ENCODE data around the gene TMEM270. TPM values are rescaled to one million over a fixed set of nuclear protein-coding genes. Genes with fewer than 3 reads are reported as not detected.

TMEM270 gene
- total RNA-seq, 1 experiment from 2014 or later, result 1.1 TPM

DNA sequence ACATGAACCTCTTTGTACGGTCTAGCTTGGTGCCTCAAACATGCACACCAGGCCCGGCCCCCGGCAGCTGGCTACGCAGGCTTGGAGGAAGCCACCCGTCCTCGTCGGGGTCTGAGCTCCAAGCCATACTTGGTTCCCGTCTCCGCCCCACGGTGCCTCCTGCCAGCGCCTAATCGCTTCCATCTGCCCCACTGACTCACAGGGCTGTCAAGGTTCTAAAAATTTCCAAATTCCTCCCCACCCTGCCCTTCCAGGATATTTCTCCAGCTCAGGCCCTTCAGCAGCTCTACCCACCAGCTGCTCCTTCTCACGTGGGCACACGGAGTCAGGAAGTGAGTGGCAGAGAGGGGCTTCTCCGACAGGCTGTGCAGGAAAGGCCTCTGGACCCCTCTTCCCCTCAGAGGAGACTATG lies 38.8 kb downstream of the TMEM270 start:
- RAD21 ChIA-PET (ENCODE audit: low non-redundant PET in 1 of 2, low total read pairs in 2 of 2, uncharacterized antibody in 2 of 2, unreplicated experiment in 2 of 2), result no interaction called here
- no peak overlapping the region for H2AFZ ChIP-seq (ENCODE audit: low read depth, low read length, poor library complexity, severe bottlenecking)
- H3K9ac ChIP-seq (ENCODE audit: low read length), result no peak overlapping the region
- no peak overlapping the region for H3K27ac ChIP-seq (ENCODE audit: low read depth, low read length)
- peaks cover 6 to 11% of the 10 kb centered on the region in 2 experiments for H3K4me1 ChIP-seq (ENCODE audit: control insufficient read depth in 1 of 2, insufficient read depth in 2 of 2, low read length in 2 of 2)
- H3K4me2 ChIP-seq (ENCODE audit: low read length), result no peak overlapping the region
- no peak for TF ChIP-seq SP1 (IDR thresholded peaks at IDR 0.05; ENCODE audit: low read depth)
- no peak for TF ChIP-seq SIN3A (IDR thresholded peaks at IDR 0.05; ENCODE audit: low read depth)
- no peak for TF ChIP-seq ZNF274 (IDR thresholded peaks at IDR 0.05; ENCODE audit: low read depth, low read length)
- TF ChIP-seq YY1 (IDR thresholded peaks at IDR 0.05; ENCODE audit: extremely low read depth, insufficient replicate concordance, low read depth, low read length), result no peak
- no peak for TF ChIP-seq TCF7L2 (IDR thresholded peaks at IDR 0.05; ENCODE audit: borderline replicate concordance, extremely low read depth, insufficient read depth, insufficient read length)
- no peak for TF ChIP-seq EZH2 (IDR thresholded peaks at IDR 0.05)
- no peak for TF ChIP-seq POLR2A (IDR thresholded peaks at IDR 0.05; ENCODE audit: borderline replicate concordance, extremely low read depth, insufficient read depth, insufficient read length)
- TF ChIP-seq REST (IDR thresholded peaks at IDR 0.05; ENCODE audit: low read depth), result no peak
- TF ChIP-seq FOSL1 (IDR thresholded peaks at IDR 0.05; ENCODE audit: low read depth), result no peak
- no peak for TF ChIP-seq EZH2phosphoT487 (IDR thresholded peaks at IDR 0.05; ENCODE audit: borderline replicate concordance)
- TF ChIP-seq CEBPB (IDR thresholded peaks at IDR 0.05; ENCODE audit: low read depth), result no peak
- no peak for TF ChIP-seq RAD21 (IDR thresholded peaks at IDR 0.05; ENCODE audit: low read depth)
- ATAC-seq, result no peak
- H3K4me3 ChIP-seq (replicated peaks in 1 of 2; ENCODE audit: low read depth in 1 of 2, low read length in 2 of 2), result no peak overlapping the region
- BruUV-seq (replicated peaks), result no TSS peak
- no peaks in the 10 kb centered on the region for H3K36me3 ChIP-seq (ENCODE audit: control insufficient read depth in 1 of 2, insufficient read depth in 2 of 2, low read length in 2 of 2)
- H3K9me3 ChIP-seq (ENCODE audit: control insufficient read depth in 1 of 2, insufficient read depth in 1 of 2, low read depth in 1 of 2, low read length in 2 of 2), result no peaks in the 10 kb centered on the region
- no peaks in the 10 kb centered on the region for H3K9me2 ChIP-seq (ENCODE audit: insufficient read depth)
- CTCF ChIA-PET, result no interaction called here
- intact Hi-C loops (cut with micrococcal nuclease), result no loop called here
- H4K20me1 ChIP-seq (ENCODE audit: insufficient read depth), result no peaks in the 10 kb centered on the region
- no peak for DNase-seq (ENCODE audit: low read depth, low spot score)
- POLR2A ChIA-PET, result no interaction called here
- H3K27me3 ChIP-seq (ENCODE audit: insufficient read depth, low read length), result no peaks in the 10 kb centered on the region
- no peaks in the 10 kb centered on the region for H3K79me2 ChIP-seq (ENCODE audit: insufficient read depth, low read length)

Data from HCT116 (cell line).